K562 (cell line): ENCODE results near the gene SPNS1. TPM values are rescaled to one million over a fixed set of nuclear protein-coding genes. Genes with fewer than 3 reads are reported as not detected.
A peak's percentile ranks its signal among the peaks of the same experiment; 100 is the strongest.

Experiments used
- ARID3A ChIP-seq: IDR thresholded peaks from 2 replicates; pipeline ENCODE4 v1.6.1; 2012; ENCODE audit warnings: low read depth, low read length, improper control_type of control experiment, borderline replicate concordance
- BCOR ChIP-seq: fragments of 450-650 bp; IDR thresholded peaks from 2 replicates; pipeline ENCODE4 v1.6.1; 2016
- CHD1 ChIP-seq: fragments of 200-600 bp; sonication (generic); IDR thresholded peaks from one replicate; pipeline ENCODE4 v1.6.1; 2012; ENCODE audit warnings: mild to moderate bottlenecking, moderate library complexity, low read length, inconsistent platforms
- GTF2B ChIP-seq: IDR thresholded peaks from 2 replicates; pipeline ENCODE4 v1.6.1; 2011; ENCODE audit not compliant: insufficient read length; ENCODE audit errors: extremely low read depth
- GTF3C2 ChIP-seq: IDR thresholded peaks from 3 replicates; pipeline ENCODE4 v1.6.1; 2011; ENCODE audit warnings: borderline replicate concordance, mild to moderate bottlenecking, moderate library complexity; ENCODE audit not compliant: insufficient read length; ENCODE audit errors: extremely low read depth
- MAFG ChIP-seq: fragments of 450-650 bp; conservative IDR thresholded peaks from 2 replicates; pipeline ENCODE4 v1.6.1; 2016; ENCODE audit warnings: missing genetic modification characterization, missing compliant biosample characterization
- PHTF2 ChIP-seq: fragments of 250-450 bp; sonication (Bioruptor Pico); IDR thresholded peaks from 2 replicates; pipeline ENCODE4 v1.5.0; 2021; ENCODE audit warnings: mild to moderate bottlenecking
- SMAD1 ChIP-seq: fragments of 150-350 bp; IDR thresholded peaks from 2 replicates; pipeline ENCODE4 v1.6.1; 2014; ENCODE audit warnings: low read length, low read depth; ENCODE audit not compliant: partially characterized antibody
- TCFL5 ChIP-seq: fragments of 250-450 bp; sonication (Bioruptor Pico); conservative IDR thresholded peaks from 2 replicates; pipeline ENCODE4 v1.6.1; 2021; ENCODE audit warnings: mild to moderate bottlenecking, moderate library complexity, matching md5 sums
- TFAP4 ChIP-seq: sonication (generic); formaldehyde crosslinking; IDR thresholded peaks from 2 replicates; pipeline ENCODE4 v1.8.0; 2022; ENCODE audit warnings: missing genetic modification reagents, mild to moderate bottlenecking, moderate library complexity, borderline replicate concordance
- UBTF ChIP-seq, 2 experiments: IDR thresholded peaks; 2 replicates each; pipeline ENCODE4 v1.6.1; 2012; ENCODE audit warnings: improper control_type of control experiment in 2 of 2, low read depth in 2 of 2, low read length in 2 of 2, borderline replicate concordance in 1 of 2
- XRCC5 ChIP-seq: fragments of 200-400 bp; formaldehyde crosslinking; IDR thresholded peaks from 2 replicates; pipeline ENCODE4 v1.6.1; 2017; ENCODE audit warnings: low read depth, mild to moderate bottlenecking, low read length
- ZNF445 ChIP-seq: fragments of 250-450 bp; sonication (Bioruptor Pico); IDR thresholded peaks from 2 replicates; pipeline ENCODE4 v1.4.0; 2020; ENCODE audit warnings: low read depth, mild to moderate bottlenecking, moderate library complexity
- ZNF764 ChIP-seq: fragments of 250-450 bp; sonication (Bioruptor Pico); IDR thresholded peaks from 2 replicates; pipeline ENCODE4 v1.4.0; 2020; ENCODE audit warnings: low read depth, mild to moderate bottlenecking, moderate library complexity
- ZNF778 ChIP-seq: fragments of 450-650 bp; formaldehyde crosslinking; IDR thresholded peaks from 2 replicates; pipeline ENCODE4 v1.4.0; 2020; ENCODE audit warnings: mild to moderate bottlenecking, moderate library complexity
- polyA plus RNA-seq, 8 experiments: library from polyadenylated mRNA; depleted of rRNA in 4 of 8; stranded (reverse) in 5 of 8; unstranded in 3 of 8; fragments of >200 nt; fragmentation: Nextera tagmentation in 2 of 8; fragmentation: Illumina TruSeq in 1 of 8; extraction: Ambion mirVana in 2 of 8; extraction: Trizol in 1 of 8; gene quantifications; 2 replicates each; pipeline versions ENCODE4 v1.2.1 to v1.2.3, GENCODE V29; 2011 to 2014; ENCODE audit warnings: inconsistent platforms in 1 of 8, missing spikeins in 1 of 8
- total RNA-seq, 7 experiments: library from RNA; depleted of rRNA in 6 of 7; stranded (reverse); fragments of >200 nt in 6 of 7; fragmentation: Illumina TruSeq in 2 of 7; extraction: Trizol in 2 of 7; gene quantifications; 2 replicates each; pipeline versions ENCODE4 v1.2.1 to v1.2.3, GENCODE V29; 2011 to 2021; ENCODE audit warnings: low replicate concordance in 1 of 7

SPNS1 gene
- total and polyA plus RNA-seq, 9 of the 15 experiments (the other 6 are each of a cell fraction or from before 2014, with no cell fraction given) = 0.58 to 64.9 (median 13.7) TPM

GRCh38 chr16:29029168-29029994 lies 54.8 kb downstream of the SPNS1 start (continued):
- TF ChIP-seq GTF3C2 (no peak), TCFL5 (CRISPR knock-in tag) (no peak), SMAD1 (peak; percentile 24), XRCC5 (0 out of 2 replicates have a peak, but pooled peaks have one; percentile 31), UBTF (IDR thresholded peaks at IDR 0.05; ENCODE audit: borderline replicate concordance in 1 of 2, low read depth in 2 of 2, low read length in 2 of 2) (0 out of 4 replicates have a peak, but pooled peaks of 1 of the 2 experiments have one; percentile 35), MAFG (tag) (peak; percentile 42; the same call in 1 of the 2 replicates), TFAP4 (CRISPR knock-in tag) (peak; percentile 85), GTF2B (no peak), ZNF778 (CRISPR knock-in tag) (no peak), ZNF764 (CRISPR knock-in tag) (no peak), CHD1 (no peak), PHTF2 (no peak), BCOR (peak; percentile 97), ZNF445 (no peak), ARID3A (no peak)
